ENCODE results near the gene ATP5F1C.

ATP5F1C gene

GRCh38 chr10:7824251-7824650 lies 36.3 kb downstream of the ATP5F1C start:
- Histone ChIP-seq H3K9ac (ENCODE audit: low read length) (no peak overlapping the region), H3K27me3 (ENCODE audit: control insufficient read depth, insufficient read depth, low read length) (no peaks in the 10 kb centered on the region), H3K4me1 (ENCODE audit: control insufficient read depth, insufficient read depth, low read length) (no peaks in the 10 kb centered on the region), H3K36me3 (ENCODE audit: control insufficient read depth, insufficient read depth, low read length) (no peaks in the 10 kb centered on the region), H3K9me3 (ENCODE audit: control insufficient read depth, low read length) (no peaks in the 10 kb centered on the region), H3K4me3 (ENCODE audit: low read length) (no peak overlapping the region)

DNA sequence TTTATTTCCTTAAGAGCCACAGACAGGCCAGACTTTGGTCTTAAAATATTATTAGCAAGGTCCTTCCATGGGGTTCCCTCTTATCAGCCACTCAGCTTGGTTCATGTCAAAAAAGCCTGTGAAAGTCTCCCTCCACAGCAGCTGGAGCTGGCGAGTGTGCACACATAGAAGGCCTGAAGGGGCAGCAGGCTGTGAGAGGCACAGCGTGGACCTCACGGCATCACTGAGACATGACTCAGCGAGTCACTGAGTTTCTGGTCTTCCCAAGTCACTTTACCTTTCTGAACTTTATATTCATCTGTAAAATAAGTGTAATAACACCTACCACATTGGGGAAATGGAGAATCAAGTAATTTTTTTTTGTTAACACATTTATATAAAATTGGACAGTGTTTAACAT lies 39.0 kb downstream of the ATP5F1C start:
- Histone ChIP-seq H3K4me3 (ENCODE audit: low read length) (no peak overlapping the region), H3K4me1 (ENCODE audit: control insufficient read depth, insufficient read depth, low read length) (no peaks in the 10 kb centered on the region), H3K36me3 (ENCODE audit: control insufficient read depth, insufficient read depth, low read length) (no peaks in the 10 kb centered on the region), H3K9me3 (ENCODE audit: control insufficient read depth, low read length) (no peaks in the 10 kb centered on the region), H3K27me3 (ENCODE audit: control insufficient read depth, insufficient read depth, low read length) (no peaks in the 10 kb centered on the region), H3K9ac (ENCODE audit: low read length) (no peak overlapping the region)

GRCh38 chr10:7829289-7829834 lies 41.4 kb downstream of the ATP5F1C start:
- Histone ChIP-seq H3K4me3 (ENCODE audit: low read length) (no peak overlapping the region), H3K9ac (ENCODE audit: low read length) (no peak overlapping the region), H3K27me3 (ENCODE audit: control insufficient read depth, insufficient read depth, low read length) (no peaks in the 10 kb centered on the region), H3K36me3 (ENCODE audit: control insufficient read depth, insufficient read depth, low read length) (no peaks in the 10 kb centered on the region), H3K4me1 (ENCODE audit: control insufficient read depth, insufficient read depth, low read length) (no peaks in the 10 kb centered on the region), H3K9me3 (ENCODE audit: control insufficient read depth, low read length) (no peaks in the 10 kb centered on the region)

DNA sequence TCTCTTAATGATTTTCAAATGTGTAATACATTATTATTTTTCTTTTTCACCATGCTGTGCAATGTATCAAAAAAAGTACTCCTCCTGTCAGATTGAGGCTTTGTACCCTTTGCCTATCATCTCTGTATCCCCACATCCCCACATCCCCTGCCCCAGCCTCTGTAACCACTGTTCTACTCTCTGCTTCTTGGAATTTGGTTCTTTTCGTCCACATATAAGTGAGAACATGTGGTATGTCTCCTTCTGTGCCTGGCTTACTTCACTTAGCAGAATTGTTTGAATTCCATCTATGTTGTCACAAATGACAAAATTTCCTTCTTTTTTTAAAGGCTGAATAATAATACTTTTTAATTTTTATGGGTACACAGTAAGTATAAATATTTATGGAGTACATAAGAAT lies 44.1 kb downstream of the ATP5F1C start:
- Histone ChIP-seq H3K9me3 (ENCODE audit: control insufficient read depth, low read length) (no peaks in the 10 kb centered on the region), H3K4me3 (ENCODE audit: low read length) (no peak overlapping the region), H3K27me3 (ENCODE audit: control insufficient read depth, insufficient read depth, low read length) (no peaks in the 10 kb centered on the region), H3K36me3 (ENCODE audit: control insufficient read depth, insufficient read depth, low read length) (no peaks in the 10 kb centered on the region), H3K4me1 (ENCODE audit: control insufficient read depth, insufficient read depth, low read length) (no peaks in the 10 kb centered on the region), H3K9ac (ENCODE audit: low read length) (no peak overlapping the region)

DNA sequence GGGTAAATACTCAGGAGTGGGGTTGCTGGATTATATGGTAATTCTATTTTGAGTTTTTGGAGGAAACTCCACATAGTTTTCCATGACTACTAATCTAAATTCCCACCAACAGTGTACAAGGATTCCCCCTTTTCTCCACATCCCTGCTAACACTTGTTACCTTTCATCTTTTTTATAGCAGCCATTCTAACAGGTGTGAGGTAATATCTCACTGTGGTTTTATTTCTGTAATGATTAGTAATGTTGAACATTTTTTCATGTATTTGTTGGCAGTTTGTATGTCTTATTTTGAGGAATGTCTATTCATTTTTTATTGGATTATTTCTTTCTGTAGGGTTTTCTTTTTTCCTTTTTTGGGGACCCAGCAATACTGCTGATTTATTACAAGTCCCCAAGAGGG lies 45.2 kb downstream of the ATP5F1C start:
- Histone ChIP-seq H3K27me3 (ENCODE audit: control insufficient read depth, insufficient read depth, low read length) (no peaks in the 10 kb centered on the region), H3K9ac (ENCODE audit: low read length) (no peak overlapping the region)

GRCh38 chr10:7834262-7834661 lies 46.3 kb downstream of the ATP5F1C start:
- no peaks in the 10 kb centered on the region for H3K27me3 ChIP-seq (ENCODE audit: control insufficient read depth, insufficient read depth, low read length)
- H3K4me1 ChIP-seq (ENCODE audit: control insufficient read depth, insufficient read depth, low read length) = no peaks in the 10 kb centered on the region
- no peak overlapping the region for H3K4me3 ChIP-seq (ENCODE audit: low read length)
- no peak overlapping the region for H3K9ac ChIP-seq (ENCODE audit: low read length)
- H3K36me3 ChIP-seq (ENCODE audit: control insufficient read depth, insufficient read depth, low read length) = no peaks in the 10 kb centered on the region
- no peaks in the 10 kb centered on the region for H3K9me3 ChIP-seq (ENCODE audit: control insufficient read depth, low read length)

More for the DNA sequence above, 45.2 kb downstream of the ATP5F1C start:
- H3K36me3 ChIP-seq (ENCODE audit: control insufficient read depth, insufficient read depth, low read length) = no peaks in the 10 kb centered on the region
- no peaks in the 10 kb centered on the region for H3K4me1 ChIP-seq (ENCODE audit: control insufficient read depth, insufficient read depth, low read length)
- H3K4me3 ChIP-seq (ENCODE audit: low read length) = no peak overlapping the region
- H3K9me3 ChIP-seq (ENCODE audit: control insufficient read depth, low read length) = no peaks in the 10 kb centered on the region

DNA sequence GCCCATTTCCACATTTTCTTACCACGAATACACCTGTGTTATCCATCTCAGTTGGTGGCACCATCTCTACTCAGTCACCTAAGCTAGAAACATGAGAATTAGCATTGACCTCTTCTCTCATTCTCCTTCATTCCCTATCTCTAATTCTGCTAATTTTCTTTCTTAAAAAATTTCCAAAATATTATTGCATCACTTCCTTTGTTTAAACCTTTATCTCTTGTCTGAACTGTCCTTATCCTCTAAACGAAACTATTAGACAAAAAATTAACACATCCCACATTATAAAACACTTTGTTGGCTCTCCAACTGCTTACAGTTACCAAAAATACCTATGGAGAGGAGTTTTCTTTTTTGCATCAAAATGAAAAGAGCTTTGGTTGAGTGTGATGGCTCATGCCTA lies 48.6 kb downstream of the ATP5F1C start:
- no peak overlapping the region for H3K9ac ChIP-seq (ENCODE audit: low read length)
- no peaks in the 10 kb centered on the region for H3K36me3 ChIP-seq (ENCODE audit: control insufficient read depth, insufficient read depth, low read length)
- no peaks in the 10 kb centered on the region for H3K9me3 ChIP-seq (ENCODE audit: control insufficient read depth, low read length)
- H3K4me1 ChIP-seq (ENCODE audit: control insufficient read depth, insufficient read depth, low read length) = no peaks in the 10 kb centered on the region
- H3K27me3 ChIP-seq (ENCODE audit: control insufficient read depth, insufficient read depth, low read length) = no peaks in the 10 kb centered on the region
- no peak overlapping the region for H3K4me3 ChIP-seq (ENCODE audit: low read length)

GRCh38 chr10:7846591-7846990 lies 58.6 kb downstream of the ATP5F1C start:
- Histone ChIP-seq H3K9me3 (ENCODE audit: control insufficient read depth, low read length) (no peaks in the 10 kb centered on the region), H3K27me3 (ENCODE audit: control insufficient read depth, insufficient read depth, low read length) (no peaks in the 10 kb centered on the region), H3K9ac (ENCODE audit: low read length) (no peak overlapping the region), H3K4me3 (ENCODE audit: low read length) (no peak overlapping the region), H3K36me3 (ENCODE audit: control insufficient read depth, insufficient read depth, low read length) (no peaks in the 10 kb centered on the region), H3K4me1 (ENCODE audit: control insufficient read depth, insufficient read depth, low read length) (peaks cover under 1% of the 10 kb centered on the region)

GRCh38 chr10:7853226-7853842 lies 65.4 kb downstream of the ATP5F1C start:
- H3K36me3 ChIP-seq (ENCODE audit: control insufficient read depth, insufficient read depth, low read length) = no peaks in the 10 kb centered on the region

DNA sequence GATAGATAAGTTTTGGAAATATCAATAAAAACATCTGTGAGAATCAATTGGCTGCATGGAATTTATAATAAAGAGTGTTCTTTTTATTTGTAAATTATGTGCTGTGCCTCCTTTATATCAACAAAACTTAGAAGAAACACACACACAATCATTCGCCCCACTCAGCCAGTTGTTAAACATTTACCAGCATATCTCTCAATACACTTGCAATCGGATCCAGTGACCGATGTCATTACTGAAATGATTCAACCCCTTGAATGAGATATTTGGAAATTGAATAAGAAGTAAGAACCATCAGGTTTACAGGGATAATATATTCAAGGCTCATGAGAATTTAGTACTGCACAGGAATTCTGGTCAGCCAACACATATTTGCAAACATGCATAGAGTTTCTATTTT lies 65.9 kb downstream of the ATP5F1C start:
- Histone ChIP-seq H3K4me1 (ENCODE audit: control insufficient read depth, insufficient read depth, low read length) (peaks cover 18% of the 10 kb centered on the region), H3K4me3 (ENCODE audit: low read length) (no peak overlapping the region), H3K9me3 (ENCODE audit: control insufficient read depth, low read length) (no peaks in the 10 kb centered on the region), H3K36me3 (ENCODE audit: control insufficient read depth, insufficient read depth, low read length) (no peaks in the 10 kb centered on the region), H3K27me3 (ENCODE audit: control insufficient read depth, insufficient read depth, low read length) (no peaks in the 10 kb centered on the region), H3K9ac (ENCODE audit: low read length) (no peak overlapping the region)

More at GRCh38 chr10:7853226-7853842, 65.4 kb downstream of the ATP5F1C start:
- no peaks in the 10 kb centered on the region for H3K27me3 ChIP-seq (ENCODE audit: control insufficient read depth, insufficient read depth, low read length)
- peaks cover 18% of the 10 kb centered on the region for H3K4me1 ChIP-seq (ENCODE audit: control insufficient read depth, insufficient read depth, low read length)
- H3K9ac ChIP-seq (ENCODE audit: low read length) = no peak overlapping the region
- no peaks in the 10 kb centered on the region for H3K9me3 ChIP-seq (ENCODE audit: control insufficient read depth, low read length)
- H3K4me3 ChIP-seq (ENCODE audit: low read length) = no peak overlapping the region

DNA sequence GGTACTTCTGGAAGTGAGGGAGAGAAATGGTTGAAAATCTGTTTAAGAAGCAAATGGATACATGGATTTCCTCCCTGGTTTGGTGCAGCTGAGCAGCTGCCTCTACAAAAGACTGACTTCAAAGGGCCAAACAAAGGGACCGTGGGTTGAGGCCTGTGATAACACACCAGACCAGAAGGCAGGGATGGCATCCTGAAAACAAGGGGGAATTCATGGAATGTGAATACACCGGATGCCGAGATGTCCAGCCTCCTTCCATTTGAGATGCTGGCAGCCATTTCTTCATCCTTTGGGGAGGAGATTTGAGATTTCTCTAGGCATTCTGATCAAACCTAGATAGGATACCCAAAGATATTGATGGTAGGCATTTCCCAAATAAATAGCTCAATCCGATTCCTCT lies 67.2 kb downstream of the ATP5F1C start:
- no peaks in the 10 kb centered on the region for H3K9me3 ChIP-seq (ENCODE audit: control insufficient read depth, low read length)
- H3K36me3 ChIP-seq (ENCODE audit: control insufficient read depth, insufficient read depth, low read length) = no peaks in the 10 kb centered on the region
- peaks cover 18% of the 10 kb centered on the region for H3K4me1 ChIP-seq (ENCODE audit: control insufficient read depth, insufficient read depth, low read length)
- H3K9ac ChIP-seq (ENCODE audit: low read length) = no peak overlapping the region
- H3K4me3 ChIP-seq (ENCODE audit: low read length) = no peak overlapping the region
- no peaks in the 10 kb centered on the region for H3K27me3 ChIP-seq (ENCODE audit: control insufficient read depth, insufficient read depth, low read length)

DNA sequence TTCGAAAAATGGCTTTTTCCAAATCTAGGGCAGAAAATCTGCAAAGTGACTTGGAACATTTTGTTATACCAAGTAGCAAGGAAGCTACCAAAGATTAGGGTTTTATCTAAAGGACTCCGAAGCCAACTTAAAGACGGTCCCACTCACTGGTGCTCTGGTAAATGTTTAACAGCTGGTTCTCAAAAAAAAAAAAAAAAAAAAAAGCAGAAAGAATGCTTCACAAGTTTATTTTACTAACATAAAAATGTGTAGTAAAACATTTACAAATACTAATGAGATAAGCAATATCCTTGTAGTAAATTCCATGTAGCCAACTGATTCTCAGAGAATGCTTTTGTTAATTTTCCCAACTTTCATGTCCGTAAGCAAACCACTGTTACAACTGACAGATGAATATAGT lies 68.7 kb downstream of the ATP5F1C start:
- no peaks in the 10 kb centered on the region for H3K27me3 ChIP-seq (ENCODE audit: control insufficient read depth, insufficient read depth, low read length)
- no peaks in the 10 kb centered on the region for H3K36me3 ChIP-seq (ENCODE audit: control insufficient read depth, insufficient read depth, low read length)
- no peak overlapping the region for H3K9ac ChIP-seq (ENCODE audit: low read length)
- H3K4me3 ChIP-seq (ENCODE audit: low read length) = no peak overlapping the region
- no peaks in the 10 kb centered on the region for H3K9me3 ChIP-seq (ENCODE audit: control insufficient read depth, low read length)
- H3K4me1 ChIP-seq (ENCODE audit: control insufficient read depth, insufficient read depth, low read length) = peaks cover 17% of the 10 kb centered on the region

- no peaks in the 10 kb centered on the region for H3K27me3 ChIP-seq (ENCODE audit: control insufficient read depth, insufficient read depth, low read length)
- H3K4me3 ChIP-seq (ENCODE audit: low read length) = no peak overlapping the region
- H3K9me3 ChIP-seq (ENCODE audit: control insufficient read depth, low read length) = no peaks in the 10 kb centered on the region
- H3K36me3 ChIP-seq (ENCODE audit: control insufficient read depth, insufficient read depth, low read length) = no peaks in the 10 kb centered on the region
- H3K9ac ChIP-seq (ENCODE audit: low read length) = no peak overlapping the region
- peaks cover 13% of the 10 kb centered on the region for H3K4me1 ChIP-seq (ENCODE audit: control insufficient read depth, insufficient read depth, low read length)
These were observed 69.3 kb downstream of the ATP5F1C start for GRCh38 chr10:7857262-7857661.

Measured in mucosa of stomach (tissue), 1 donor.